Measurements from ENCODE around the gene MAD1L1. TPM values are rescaled to one million over a fixed set of nuclear protein-coding genes. Genes with fewer than 3 reads are reported as not detected.

Gene MAD1L1
- total RNA-seq, 4 donors from 2014 or later = 18.4 to 39.1 (median 25.7) TPM

DNA sequence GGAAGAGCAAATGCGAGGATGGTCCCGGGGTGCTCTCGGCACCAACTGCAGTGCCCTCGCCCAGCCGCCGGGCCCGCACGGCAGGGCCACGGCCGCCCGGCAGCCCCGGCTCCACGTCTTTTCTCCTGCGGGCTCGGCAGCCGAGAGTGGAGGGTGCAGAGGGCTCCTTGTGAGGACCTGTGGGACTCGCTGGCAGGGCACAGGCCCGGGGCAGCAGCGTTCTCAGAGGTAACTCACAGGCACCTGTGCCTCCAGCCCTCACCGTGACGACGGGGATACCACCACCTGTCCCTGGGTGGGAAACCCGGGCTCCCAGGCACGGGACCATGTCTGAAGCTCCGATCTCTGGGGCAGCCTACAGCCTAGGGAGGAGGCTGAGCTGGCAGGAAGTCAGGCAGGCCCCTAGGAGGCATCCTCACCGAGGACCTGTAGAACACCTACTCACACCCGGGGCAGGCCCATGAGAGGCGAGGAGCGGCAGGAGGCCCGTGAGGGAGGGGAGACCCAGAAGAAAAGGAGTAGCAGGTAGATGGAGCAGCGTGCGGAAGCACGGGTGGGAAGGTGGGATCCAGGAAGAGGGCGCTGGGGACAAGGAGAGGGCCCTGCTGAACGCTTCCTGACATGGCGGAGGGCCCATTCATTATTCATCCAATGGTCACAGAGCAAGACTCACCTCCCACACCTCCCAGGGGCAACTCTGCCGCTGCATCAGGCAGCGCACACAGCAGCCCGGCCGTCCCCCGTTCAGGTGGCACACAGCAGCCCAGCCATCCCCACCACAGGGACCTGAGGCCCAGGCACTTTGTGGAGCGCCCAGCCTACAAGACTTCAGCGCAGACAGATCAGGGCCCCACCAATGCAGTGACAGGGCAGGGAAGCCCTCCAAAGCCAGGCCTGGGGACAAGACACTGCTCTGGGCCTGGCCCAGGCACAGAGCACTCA, 244.9 kb downstream of the MAD1L1 start:
- ATAC-seq (ENCODE audit: low FRiP score) (peak; percentile 11), DNase-seq (ENCODE audit: low spot score) (no peak)
- TF ChIP-seq, protein P1, sequence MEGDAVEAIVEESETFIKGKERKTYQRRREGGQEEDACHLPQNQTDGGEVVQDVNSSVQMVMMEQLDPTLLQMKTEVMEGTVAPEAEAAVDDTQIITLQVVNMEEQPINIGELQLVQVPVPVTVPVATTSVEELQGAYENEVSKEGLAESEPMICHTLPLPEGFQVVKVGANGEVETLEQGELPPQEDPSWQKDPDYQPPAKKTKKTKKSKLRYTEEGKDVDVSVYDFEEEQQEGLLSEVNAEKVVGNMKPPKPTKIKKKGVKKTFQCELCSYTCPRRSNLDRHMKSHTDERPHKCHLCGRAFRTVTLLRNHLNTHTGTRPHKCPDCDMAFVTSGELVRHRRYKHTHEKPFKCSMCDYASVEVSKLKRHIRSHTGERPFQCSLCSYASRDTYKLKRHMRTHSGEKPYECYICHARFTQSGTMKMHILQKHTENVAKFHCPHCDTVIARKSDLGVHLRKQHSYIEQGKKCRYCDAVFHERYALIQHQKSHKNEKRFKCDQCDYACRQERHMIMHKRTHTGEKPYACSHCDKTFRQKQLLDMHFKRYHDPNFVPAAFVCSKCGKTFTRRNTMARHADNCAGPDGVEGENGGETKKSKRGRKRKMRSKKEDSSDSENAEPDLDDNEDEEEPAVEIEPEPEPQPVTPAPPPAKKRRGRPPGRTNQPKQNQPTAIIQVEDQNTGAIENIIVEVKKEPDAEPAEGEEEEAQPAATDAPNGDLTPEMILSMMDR (IDR thresholded peaks at IDR 0.05) = no peak

DNA sequence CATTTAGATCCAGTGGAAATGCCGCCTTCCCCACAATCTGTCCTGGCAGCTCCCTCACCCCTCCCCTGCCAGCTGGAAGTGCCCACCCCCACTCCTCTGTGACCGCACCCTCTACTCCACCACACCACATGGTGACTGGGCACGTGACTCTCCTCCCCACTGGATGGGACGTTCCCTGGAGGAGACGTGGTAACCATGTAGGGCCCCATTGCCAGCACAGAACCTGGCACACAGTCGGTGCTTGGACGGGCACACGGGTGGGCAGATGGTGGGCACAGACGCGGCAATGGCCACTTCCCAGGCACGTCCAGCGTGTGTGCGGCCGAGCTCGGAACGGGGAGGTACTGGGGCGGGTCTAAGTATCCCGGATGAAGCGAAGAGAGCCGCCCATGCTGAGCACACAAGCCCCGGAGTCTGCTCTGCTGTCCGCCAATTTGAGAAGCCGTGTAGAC, 245.6 kb downstream of the MAD1L1 start:
- TF ChIP-seq, protein P1 (IDR thresholded peaks at IDR 0.05) = no peak
- no peak for DNase-seq (ENCODE audit: low spot score)
- ATAC-seq (ENCODE audit: low FRiP score) = no peak

DNA sequence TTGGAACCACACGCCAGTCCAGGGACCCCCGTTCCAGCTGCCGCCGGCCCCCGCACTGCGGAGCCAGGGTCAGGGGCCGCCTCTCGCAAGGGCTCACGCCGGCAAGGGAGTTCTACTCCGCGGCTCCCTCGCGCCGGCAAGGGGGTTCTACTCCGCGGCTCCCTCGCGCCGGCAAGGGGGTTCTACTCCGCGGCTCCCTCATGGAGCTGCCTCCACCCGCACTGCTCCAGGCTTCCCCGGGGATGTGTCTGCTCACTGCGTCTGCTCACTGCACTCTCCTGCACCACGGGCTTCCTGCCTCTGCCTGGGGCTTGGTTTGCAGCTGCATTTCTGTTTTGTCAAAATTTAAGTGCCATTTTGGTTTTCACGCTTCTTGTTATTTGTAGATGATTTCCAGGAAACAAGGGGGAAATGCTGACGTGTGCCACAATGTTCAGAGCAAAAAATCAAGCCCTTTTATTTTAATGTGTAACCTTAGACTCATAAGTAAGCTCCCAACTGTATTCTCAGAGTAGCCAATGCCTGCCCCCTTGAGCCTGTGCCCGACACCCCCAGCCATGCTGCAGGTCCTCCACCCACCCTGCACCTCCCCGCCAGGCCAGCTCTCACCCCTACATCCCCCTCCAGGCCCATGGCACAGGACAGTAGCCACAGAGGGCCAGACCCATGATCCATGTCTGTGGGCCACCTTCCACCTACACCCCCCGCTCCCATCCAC, 246.2 kb downstream of the MAD1L1 start:
- TF ChIP-seq, protein P1 (IDR thresholded peaks at IDR 0.05) = no peak
- ATAC-seq (ENCODE audit: low FRiP score) = no peak
- DNase-seq (ENCODE audit: low spot score) = no peak

DNA sequence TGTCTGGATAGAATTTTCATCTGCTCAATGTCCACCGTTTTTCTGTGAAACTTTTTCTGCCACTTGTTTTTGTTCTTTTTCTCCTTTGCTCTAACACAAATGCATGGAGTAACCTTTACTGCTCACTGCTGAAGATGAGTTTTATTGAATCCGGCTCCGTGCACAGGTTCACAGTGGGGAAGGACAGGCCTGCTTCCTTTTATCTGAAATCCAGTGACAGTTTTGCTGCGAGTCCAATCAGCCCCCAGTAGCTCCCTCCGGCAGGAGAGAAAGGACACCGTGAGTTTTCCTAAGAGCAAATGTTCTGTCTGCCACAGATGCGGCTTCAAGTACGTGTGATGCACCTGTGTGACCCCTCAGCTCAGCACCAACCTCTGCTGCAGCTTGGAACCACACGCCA, 246.8 kb downstream of the MAD1L1 start:
- ATAC-seq (ENCODE audit: low FRiP score) (no peak), DNase-seq (ENCODE audit: low spot score) (no peak)
- TF ChIP-seq, protein P1 (IDR thresholded peaks at IDR 0.05) = no peak

DNA sequence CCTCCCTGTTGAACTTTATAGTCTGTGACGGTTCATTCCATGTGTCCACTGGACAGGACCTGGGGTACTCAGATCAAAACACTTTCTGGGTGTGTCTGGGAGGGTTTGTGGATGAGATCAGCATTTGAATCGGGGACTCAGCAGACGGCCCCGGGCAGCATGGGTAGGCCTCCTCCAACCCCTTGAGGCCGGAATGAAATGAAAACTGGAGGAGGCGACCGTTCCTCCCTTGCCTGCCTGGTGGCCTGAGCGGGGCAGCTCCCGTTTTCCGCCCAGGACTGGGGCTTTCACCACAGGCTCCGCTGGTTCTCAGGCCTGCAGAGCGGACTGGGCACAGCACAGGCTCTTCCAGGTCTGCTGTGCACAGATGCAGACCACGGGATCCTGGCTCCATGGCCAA, 247.7 kb downstream of the MAD1L1 start:
- DNase-seq (ENCODE audit: low spot score) (no peak), ATAC-seq (ENCODE audit: low FRiP score) (no peak)
- TF ChIP-seq, protein P1 (IDR thresholded peaks at IDR 0.05) = no peak

DNA sequence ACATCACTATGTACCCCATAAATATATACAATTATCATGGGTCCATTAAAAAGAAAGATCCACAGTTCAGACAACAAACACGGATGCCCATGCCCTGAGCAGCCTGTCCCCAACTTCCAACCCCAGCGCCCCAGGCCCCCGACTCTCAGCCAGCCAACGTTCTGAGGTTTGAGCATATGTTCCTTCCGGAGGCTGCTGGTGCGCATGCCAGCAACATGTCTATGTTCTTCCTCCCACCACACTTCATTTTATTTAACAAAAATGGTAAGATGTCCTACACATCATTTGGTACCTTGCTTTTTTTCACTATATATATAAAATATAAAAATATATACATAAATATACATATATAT, 250.9 kb downstream of the MAD1L1 start:
- TF ChIP-seq, protein P1 (IDR thresholded peaks at IDR 0.05) = no peak
- ATAC-seq (ENCODE audit: low FRiP score) (no peak), DNase-seq (ENCODE audit: low spot score) (no peak)
